ENCODE measurements around the gene LRRD1. TPM values are rescaled to one million over a fixed set of nuclear protein-coding genes. Genes with fewer than 3 reads are reported as not detected.
"Not testable (repeated sequence)": the region's sequence is repeated elsewhere in the genome, so short reads cannot be mapped to it uniquely, and the experiment has no call there.

The LRRD1 gene
- total and polyA plus RNA-seq, 7 experiments from 2014 or later, result 0.17 to 0.22 TPM; not detected in 5

DNA sequence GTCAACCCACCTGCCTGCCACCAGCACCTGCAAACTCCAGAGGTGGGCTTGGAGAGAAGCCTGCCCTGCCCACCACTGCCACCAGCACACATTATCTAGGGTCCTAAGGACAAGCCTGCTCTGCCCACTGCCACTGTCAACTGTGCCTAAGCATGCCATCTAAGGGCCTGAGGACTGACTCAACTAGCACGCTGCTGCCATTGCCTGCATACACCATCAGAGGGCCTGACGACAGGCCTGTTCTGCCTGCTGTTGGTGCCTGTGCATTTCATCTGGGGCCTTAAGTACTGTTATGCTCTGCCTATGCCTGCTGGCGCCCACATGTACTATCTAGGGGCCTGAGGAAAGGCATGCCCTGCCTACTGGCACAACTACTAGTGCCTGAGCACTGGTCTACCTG, 27.0 kb upstream of the LRRD1 start:
- DNase-seq (no peak), ATAC-seq (no peak)
- H3K36me3 ChIP-seq (ENCODE audit: control insufficient read depth in 2 of 3, insufficient read depth in 3 of 3, low read length in 3 of 3), result peaks cover 0 to 75% (median 7%) of the 10 kb centered on the region in 3 experiments
- no peak overlapping the region for H3K27ac Mint-ChIP-seq
- H3K27ac ChIP-seq (ENCODE audit: low read depth, low read length), result no peak overlapping the region
- ChIA-PET CTCF (no interaction called here), POLR2A (no interaction called here)
- no peaks in the 10 kb centered on the region for H3K4me1 ChIP-seq (ENCODE audit: control insufficient read depth in 2 of 2, insufficient read depth in 2 of 2, low read length in 2 of 2)
- peaks cover 0 to 13% (median 0%) of the 10 kb centered on the region in 3 experiments for H3K9me3 ChIP-seq (ENCODE audit: control insufficient read depth in 2 of 3, low read length in 3 of 3)
- H3K27me3 Mint-ChIP-seq, result no peaks in the 10 kb centered on the region
- no peaks in the 10 kb centered on the region for H3K27me3 ChIP-seq (ENCODE audit: control insufficient read depth in 2 of 2, insufficient read depth in 2 of 2, low read length in 2 of 2)
- peaks cover 7 to 19% (median 18%) of the 10 kb centered on the region in 7 donors for H3K4me1 Mint-ChIP-seq
- intact Hi-C loops (cut with micrococcal nuclease), result no loop called here
- peaks cover 36 to 73% (median 63%) of the 10 kb centered on the region in 5 donors for H3K36me3 Mint-ChIP-seq
- peak overlapping the region in 1 of 10 donors; percentile 38 for H3K4me3 Mint-ChIP-seq
- H3K4me3 ChIP-seq (ENCODE audit: low read length), result no peak overlapping the region
- peaks cover 5 to 38% (median 21%) of the 10 kb centered on the region in 11 donors for H3K9me3 Mint-ChIP-seq

DNA sequence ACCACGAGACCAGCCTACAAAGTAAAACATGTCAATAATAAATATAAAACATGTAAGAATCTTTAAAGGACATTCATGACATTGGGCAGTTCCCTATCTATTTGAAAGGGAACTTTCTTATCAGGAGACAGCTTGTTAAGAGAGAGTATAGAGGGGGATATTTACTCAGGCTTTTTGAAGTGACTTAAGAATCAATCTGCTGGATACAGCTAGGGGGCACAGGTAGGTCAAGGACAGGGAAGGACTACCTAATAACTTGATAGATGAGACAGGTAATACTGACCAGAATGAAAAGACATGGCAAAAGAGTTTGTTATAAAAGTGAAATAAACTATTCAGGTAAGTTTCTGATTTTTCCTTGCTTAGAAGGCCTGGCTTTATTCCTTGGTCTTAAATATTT, 21.8 kb upstream of the LRRD1 start:
- peaks cover 3 to 9% (median 7%) of the 10 kb centered on the region in 7 donors for H3K4me1 Mint-ChIP-seq
- CTCF ChIA-PET, result no interaction called here
- ATAC-seq, result no peak
- peak overlapping the region in 1 of 9 donors; percentile 3 for H3K27ac Mint-ChIP-seq
- intact Hi-C loops (cut with micrococcal nuclease), result no loop called here
- no peaks in the 10 kb centered on the region for H3K9me3 ChIP-seq (ENCODE audit: control insufficient read depth in 2 of 3, low read length in 3 of 3)
- no peak overlapping the region for H3K27ac ChIP-seq (ENCODE audit: low read depth, low read length)
- POLR2A ChIA-PET, result interaction anchor here (0.7 kb wide), 1 partner anchor 39 kb away, joined by 3 read pairs; no protein-coding TSS in a partner anchor
- no peaks in the 10 kb centered on the region for H3K4me1 ChIP-seq (ENCODE audit: control insufficient read depth in 2 of 2, insufficient read depth in 2 of 2, low read length in 2 of 2)
- peaks cover 12 to 56% (median 36%) of the 10 kb centered on the region in 5 donors for H3K36me3 Mint-ChIP-seq
- peaks cover 0 to 51% (median 0%) of the 10 kb centered on the region in 3 experiments for H3K36me3 ChIP-seq (ENCODE audit: control insufficient read depth in 2 of 3, insufficient read depth in 3 of 3, low read length in 3 of 3)
- no peak overlapping the region for H3K4me3 Mint-ChIP-seq
- no peaks in the 10 kb centered on the region for H3K27me3 ChIP-seq (ENCODE audit: control insufficient read depth in 2 of 2, insufficient read depth in 2 of 2, low read length in 2 of 2)
- H3K4me3 ChIP-seq (ENCODE audit: low read length), result no peak overlapping the region
- H3K27me3 Mint-ChIP-seq, result no peaks in the 10 kb centered on the region
- peaks cover 0 to 1% (median 0%) of the 10 kb centered on the region in 11 donors for H3K9me3 Mint-ChIP-seq
- DNase-seq, result no peak

- H3K27me3 ChIP-seq (ENCODE audit: control insufficient read depth in 2 of 2, insufficient read depth in 2 of 2, low read length in 2 of 2), result no peaks in the 10 kb centered on the region
- Mint-ChIP-seq H3K9me3 (peaks cover 8 to 59% (median 33%) of the 10 kb centered on the region in 11 donors), H3K36me3 (peaks cover 16 to 40% (median 29%) of the 10 kb centered on the region in 5 donors), H3K27me3 (no peaks in the 10 kb centered on the region), H3K4me3 (no peak overlapping the region), H3K27ac (no peak overlapping the region), H3K4me1 (peaks cover 0 to 2% (median 0%) of the 10 kb centered on the region in 7 donors)
- ATAC-seq (no peak), DNase-seq (no peak)
- CTCF ChIA-PET, result interaction anchor here (0.8 kb wide), 1 partner anchor 9 kb away, joined by 3 read pairs; no protein-coding TSS in a partner anchor
- no peak overlapping the region for H3K27ac ChIP-seq (ENCODE audit: low read depth, low read length)
- no peaks in the 10 kb centered on the region for H3K36me3 ChIP-seq (ENCODE audit: control insufficient read depth in 2 of 3, insufficient read depth in 3 of 3, low read length in 3 of 3)
- H3K9me3 ChIP-seq (ENCODE audit: control insufficient read depth in 2 of 3, low read length in 3 of 3), result peaks cover 0 to 15% (median 0%) of the 10 kb centered on the region in 3 experiments
- no peaks in the 10 kb centered on the region for H3K4me1 ChIP-seq (ENCODE audit: control insufficient read depth in 2 of 2, insufficient read depth in 2 of 2, low read length in 2 of 2)
- POLR2A ChIA-PET, result no interaction called here
- intact Hi-C loops (cut with micrococcal nuclease), result no loop called here
- no peak overlapping the region for H3K4me3 ChIP-seq (ENCODE audit: low read length)
These were observed 13.4 kb upstream of the LRRD1 start for GRCh38 chr7:92192326-92192725.

- H3K4me1 Mint-ChIP-seq; H3K4me1 ChIP-seq (ENCODE audit: control insufficient read depth in 2 of 2, insufficient read depth in 2 of 2, low read length in 2 of 2); H3K27me3 ChIP-seq (ENCODE audit: control insufficient read depth in 2 of 2, insufficient read depth in 2 of 2, low read length in 2 of 2); H3K4me3 ChIP-seq (ENCODE audit: low read length); H3K27me3 Mint-ChIP-seq; H3K4me3 Mint-ChIP-seq; H3K36me3 ChIP-seq (ENCODE audit: control insufficient read depth in 2 of 3, insufficient read depth in 3 of 3, low read length in 3 of 3); ATAC-seq; intact Hi-C loops (cut with micrococcal nuclease); H3K27ac Mint-ChIP-seq; H3K27ac ChIP-seq (ENCODE audit: low read depth, low read length); POLR2A ChIA-PET; CTCF ChIA-PET; DNase-seq: not testable (repeated sequence)
- H3K9me3 ChIP-seq (ENCODE audit: control insufficient read depth in 2 of 3, low read length in 3 of 3), result peaks cover 0 to 15% (median 0%) of the 10 kb centered on the region in 3 experiments
- H3K36me3 Mint-ChIP-seq, result peaks cover 4 to 24% (median 8%) of the 10 kb centered on the region in 5 donors
- peaks cover 8 to 53% (median 32%) of the 10 kb centered on the region in 11 donors for H3K9me3 Mint-ChIP-seq
These were observed 10.3 kb upstream of the LRRD1 start for GRCh38 chr7:92189246-92189645.

- CTCF ChIA-PET; ATAC-seq; POLR2A ChIA-PET; H3K36me3 Mint-ChIP-seq; H3K36me3 ChIP-seq (ENCODE audit: control insufficient read depth in 2 of 3, insufficient read depth in 3 of 3, low read length in 3 of 3); H3K4me3 Mint-ChIP-seq; H3K27ac ChIP-seq (ENCODE audit: low read depth, low read length); H3K27me3 ChIP-seq (ENCODE audit: control insufficient read depth in 2 of 2, insufficient read depth in 2 of 2, low read length in 2 of 2); H3K4me3 ChIP-seq (ENCODE audit: low read length); H3K4me1 ChIP-seq (ENCODE audit: control insufficient read depth in 2 of 2, insufficient read depth in 2 of 2, low read length in 2 of 2); DNase-seq; H3K27ac Mint-ChIP-seq; H3K9me3 ChIP-seq (ENCODE audit: control insufficient read depth in 2 of 3, low read length in 3 of 3); intact Hi-C loops (cut with micrococcal nuclease); H3K4me1 Mint-ChIP-seq: not testable (repeated sequence)
- H3K27me3 Mint-ChIP-seq, result peaks cover 0 to 22% (median 0%) of the 10 kb centered on the region in 5 donors
- H3K9me3 Mint-ChIP-seq, result peaks cover 4 to 24% (median 14%) of the 10 kb centered on the region in 11 donors
These were observed 5.4 kb upstream of the LRRD1 start for GRCh38 chr7:92184294-92184693.

- ChIA-PET POLR2A (no interaction called here), CTCF (no interaction called here)
- Histone ChIP-seq H3K9me3 (ENCODE audit: control insufficient read depth in 2 of 3, low read length in 3 of 3) (no peaks in the 10 kb centered on the region), H3K27ac (ENCODE audit: low read depth, low read length) (no peak overlapping the region), H3K36me3 (ENCODE audit: control insufficient read depth in 2 of 3, insufficient read depth in 3 of 3, low read length in 3 of 3) (no peaks in the 10 kb centered on the region), H3K27me3 (ENCODE audit: control insufficient read depth in 2 of 2, insufficient read depth in 2 of 2, low read length in 2 of 2) (no peaks in the 10 kb centered on the region), H3K4me1 (ENCODE audit: control insufficient read depth in 2 of 2, insufficient read depth in 2 of 2, low read length in 2 of 2) (peaks cover 0 to 6% of the 10 kb centered on the region in 2 donors), H3K4me3 (ENCODE audit: low read length) (no peak overlapping the region)
- Mint-ChIP-seq H3K27me3 (peaks cover 0 to 42% (median 4%) of the 10 kb centered on the region in 5 donors), H3K4me3 (no peak overlapping the region), H3K9me3 (peaks cover 0 to 5% (median 1%) of the 10 kb centered on the region in 11 donors), H3K36me3 (peaks cover 0 to 4% (median 0%) of the 10 kb centered on the region in 5 donors), H3K4me1 (peaks cover 0 to 17% (median 9%) of the 10 kb centered on the region in 7 donors), H3K27ac (no peak overlapping the region)
- DNase-seq (no peak), ATAC-seq (no peak)
- intact Hi-C loops (cut with micrococcal nuclease), result loop anchor here in 1 of 2 donors (5.0 kb wide), 1 partner anchor 285 kb away; no protein-coding TSS in a partner anchor
These were observed 1.6 kb downstream of the LRRD1 start for GRCh38 chr7:92177362-92177761.

GRCh38 chr7:92169529-92169928, 9.4 kb downstream of the LRRD1 start:
- DNase-seq; H3K36me3 Mint-ChIP-seq; H3K4me1 Mint-ChIP-seq; H3K4me3 ChIP-seq (ENCODE audit: low read length); H3K4me3 Mint-ChIP-seq; POLR2A ChIA-PET; intact Hi-C loops (cut with micrococcal nuclease); H3K9me3 ChIP-seq (ENCODE audit: control insufficient read depth in 2 of 3, low read length in 3 of 3); H3K27ac ChIP-seq (ENCODE audit: low read depth, low read length); H3K27me3 ChIP-seq (ENCODE audit: control insufficient read depth in 2 of 2, insufficient read depth in 2 of 2, low read length in 2 of 2); ATAC-seq; H3K36me3 ChIP-seq (ENCODE audit: control insufficient read depth in 2 of 3, insufficient read depth in 3 of 3, low read length in 3 of 3); H3K27ac Mint-ChIP-seq; H3K4me1 ChIP-seq (ENCODE audit: control insufficient read depth in 2 of 2, insufficient read depth in 2 of 2, low read length in 2 of 2): not testable (repeated sequence)
- CTCF ChIA-PET, result interaction anchor here (0.6 kb wide), 1 partner anchor 36 kb away, joined by 3 read pairs; no protein-coding TSS in a partner anchor
- peaks cover 0 to 41% (median 5%) of the 10 kb centered on the region in 5 donors for H3K27me3 Mint-ChIP-seq
- H3K9me3 Mint-ChIP-seq, result peaks cover 0 to 24% (median 3%) of the 10 kb centered on the region in 11 donors

Data from naive thymus-derived CD4-positive, alpha-beta T cell (primary cell).